Neural cell (in vitro differentiated cells): ENCODE results near the gene TNFSF11. TPM values are rescaled to one million over a fixed set of nuclear protein-coding genes. Genes with fewer than 3 reads are reported as not detected.

Experiments used
- H2AFZ ChIP-seq: fragments of 200-600, 300-800 bp; sonication (generic), shearing (Covaris generic); 2 replicates; pipeline ENCODE4 v1.6.0; 2014; ENCODE audit warnings: low read depth, mild to moderate bottlenecking, antibody characterized with exemption, low read length, moderate library complexity
- H3F3A ChIP-seq: fragments of 200-600 bp; shearing (Covaris generic); 2 replicates; pipeline ENCODE4 v1.6.1; 2016; ENCODE audit warnings: mild to moderate bottlenecking, moderate library complexity, mixed read lengths, antibody characterized with exemption, low read length; ENCODE audit not compliant: insufficient read depth, poor library complexity, severe bottlenecking
- H3K27ac ChIP-seq: fragments of 200-600, 300-800 bp; sonication (generic), shearing (Covaris generic); 2 replicates; pipeline ENCODE4 v1.5.1; 2014; ENCODE audit warnings: mild to moderate bottlenecking, low read length, moderate library complexity
- H3K27me3 ChIP-seq: fragments of 300-800, 200-600 bp; sonication (generic), shearing (Covaris generic); 2 replicates; pipeline ENCODE4 v1.6.0; 2014; ENCODE audit warnings: mild to moderate bottlenecking, low read depth, low read length, moderate library complexity; ENCODE audit not compliant: insufficient read depth
- H3K36me3 ChIP-seq: fragments of 300-800, 200-600 bp; sonication (generic), shearing (Covaris generic); 2 replicates; pipeline ENCODE4 v1.5.1; 2014; ENCODE audit warnings: mild to moderate bottlenecking, antibody characterized with exemption, low read length, moderate library complexity; ENCODE audit not compliant: insufficient read depth
- H3K4me2 ChIP-seq: fragments of 300-800, 200-600 bp; sonication (generic), shearing (Covaris generic); 2 replicates; pipeline ENCODE4 v1.6.0; 2014; ENCODE audit warnings: mild to moderate bottlenecking, low read length
- H3K4me3 ChIP-seq: fragments of 300-800, 200-600 bp; sonication (generic), shearing (Covaris generic); 2 replicates; pipeline ENCODE4 v1.5.1; 2014; ENCODE audit warnings: mild to moderate bottlenecking, low read length, moderate library complexity
- H3K79me2 ChIP-seq: fragments of 200-600 bp; shearing (Covaris generic); replicated peaks from 2 replicates; pipeline ENCODE4 v1.6.0; 2014; ENCODE audit warnings: mild to moderate bottlenecking, low read length, moderate library complexity; ENCODE audit not compliant: insufficient read depth
- H3K9ac ChIP-seq: fragments of 300-800, 200-600 bp; sonication (generic), shearing (Covaris generic); 2 replicates; pipeline ENCODE4 v1.6.1; 2016; ENCODE audit warnings: mild to moderate bottlenecking, low read length, mixed read lengths
- H3K9me2 ChIP-seq: fragments of 200-600 bp; shearing (Covaris generic); 2 replicates; pipeline ENCODE4 v1.6.1; 2016; ENCODE audit warnings: mild to moderate bottlenecking, low read length, mixed read lengths; ENCODE audit not compliant: insufficient read depth
- H3K9me3 ChIP-seq: fragments of 200-600, 300-800 bp; sonication (generic), shearing (Covaris generic); 2 replicates; pipeline ENCODE4 v1.6.1; 2016; ENCODE audit warnings: mild to moderate bottlenecking, mixed run types, low read length, moderate library complexity, mixed read lengths
- H4K20me1 ChIP-seq: fragments of 200-600 bp; shearing (Covaris generic); 2 replicates; pipeline ENCODE4 v1.6.1; 2016; ENCODE audit warnings: mild to moderate bottlenecking, mixed run types; ENCODE audit not compliant: insufficient read depth
- EP300 ChIP-seq: fragments of 450-650 bp; conservative IDR thresholded peaks from 2 replicates; pipeline ENCODE4 v1.6.1; 2014; ENCODE audit warnings: antibody characterized with exemption, mild to moderate bottlenecking, moderate library complexity; ENCODE audit not compliant: poor library complexity, severe bottlenecking
- EZH2 ChIP-seq: fragments of 200-600, 300-800 bp; shearing (Covaris generic), sonication (generic); IDR thresholded peaks from 2 replicates; pipeline ENCODE4 v1.6.1; 2014; ENCODE audit warnings: antibody characterized with exemption, low read length, borderline replicate concordance, mild to moderate bottlenecking; ENCODE audit not compliant: insufficient read depth, poor library complexity, severe bottlenecking
- MXI1 ChIP-seq: fragments of 450-650 bp; conservative IDR thresholded peaks from 2 replicates; pipeline ENCODE4 v1.6.1; 2014; ENCODE audit warnings: antibody characterized with exemption, mild to moderate bottlenecking; ENCODE audit not compliant: poor library complexity, severe bottlenecking
- POLR2AphosphoS5 ChIP-seq: IDR thresholded peaks from 2 replicates; pipeline ENCODE4 v1.6.1; 2012
- RAD21 ChIP-seq: fragments of 450-650 bp; conservative IDR thresholded peaks from 2 replicates; pipeline ENCODE4 v1.6.1; 2014; ENCODE audit warnings: antibody characterized with exemption, mild to moderate bottlenecking, moderate library complexity
- SMC3 ChIP-seq: fragments of 450-650 bp; conservative IDR thresholded peaks from 2 replicates; pipeline ENCODE4 v1.6.1; 2014; ENCODE audit warnings: antibody characterized with exemption, mild to moderate bottlenecking, moderate library complexity; ENCODE audit not compliant: poor library complexity
- TAF1 ChIP-seq: IDR thresholded peaks from 2 replicates; pipeline ENCODE4 v1.6.1; 2012; ENCODE audit warnings: low read depth
- polyA plus RNA-seq: library from polyadenylated mRNA; depleted of rRNA; stranded (reverse); fragments of >200 nt; gene quantifications from 2 replicates; pipeline ENCODE4 v1.2.3, GENCODE V29; 2014
- TF ChIP-seq, protein P1 (sequence below): fragments of 450-650 bp; IDR thresholded peaks from 2 replicates; pipeline ENCODE4 v1.5.1; 2014; ENCODE audit warnings: antibody characterized with exemption, mild to moderate bottlenecking, moderate library complexity; ENCODE audit not compliant: poor library complexity, severe bottlenecking
- TF ChIP-seq, protein P2 (sequence below): IDR thresholded peaks from 2 replicates; pipeline ENCODE4 v1.6.1; 2012; ENCODE audit warnings: borderline replicate concordance

TNFSF11 gene
- polyA plus RNA-seq, 1 donor from 2014 or later, result not detected

DNA sequence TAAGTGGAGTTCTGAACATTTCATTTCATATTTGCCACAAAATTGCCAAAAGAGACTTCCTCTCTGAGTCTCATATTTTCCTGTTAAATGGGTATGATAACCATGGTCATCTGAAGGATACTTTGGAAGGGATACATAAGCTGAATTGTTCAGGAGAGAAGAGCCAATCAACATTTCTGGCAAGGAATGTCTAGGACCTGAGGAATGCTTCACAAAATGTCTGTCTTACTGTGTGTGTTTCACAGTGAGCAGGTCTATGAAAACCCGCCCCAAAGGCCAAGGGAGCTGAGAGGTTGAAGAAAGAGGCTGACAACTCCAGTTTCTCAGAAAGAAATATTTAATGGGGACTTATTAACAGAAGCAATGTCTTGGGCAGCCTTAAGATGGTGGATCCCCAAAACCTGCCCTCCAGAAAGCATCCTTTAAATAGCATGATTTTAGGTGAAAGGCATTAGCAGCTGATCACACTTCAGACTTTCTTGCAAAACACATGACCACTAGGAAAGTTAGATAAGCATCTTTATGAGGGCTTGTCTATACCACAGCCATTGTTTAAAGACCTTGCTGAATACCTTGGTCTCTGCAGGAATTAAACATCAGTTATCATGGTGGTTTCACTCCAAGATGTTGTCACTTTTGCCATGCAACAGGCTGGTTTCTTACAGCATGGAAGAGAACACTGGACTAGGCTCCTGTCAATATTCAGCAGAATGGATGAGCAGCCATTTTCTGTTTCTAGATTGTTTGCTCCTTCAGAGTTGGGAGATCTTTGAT lies 78.9 kb downstream of the TNFSF11 start:
- no peak overlapping the region for H2AFZ ChIP-seq
- no peaks in the 10 kb centered on the region for H3K36me3 ChIP-seq
- H3F3A ChIP-seq, result no peaks in the 10 kb centered on the region
- H3K27me3 ChIP-seq, result no peaks in the 10 kb centered on the region
- no peak overlapping the region for H3K27ac ChIP-seq
- H3K4me3 ChIP-seq, result no peak overlapping the region
- no peaks in the 10 kb centered on the region for H4K20me1 ChIP-seq
- H3K4me2 ChIP-seq, result no peak overlapping the region
- no peak overlapping the region for H3K9ac ChIP-seq
- H3K9me2 ChIP-seq, result no peaks in the 10 kb centered on the region
- H3K9me3 ChIP-seq, result no peaks in the 10 kb centered on the region
- TF ChIP-seq MXI1 (no peak), RAD21 (no peak), EP300 (no peak)
- H3K79me2 ChIP-seq, result no peaks in the 10 kb centered on the region

DNA sequence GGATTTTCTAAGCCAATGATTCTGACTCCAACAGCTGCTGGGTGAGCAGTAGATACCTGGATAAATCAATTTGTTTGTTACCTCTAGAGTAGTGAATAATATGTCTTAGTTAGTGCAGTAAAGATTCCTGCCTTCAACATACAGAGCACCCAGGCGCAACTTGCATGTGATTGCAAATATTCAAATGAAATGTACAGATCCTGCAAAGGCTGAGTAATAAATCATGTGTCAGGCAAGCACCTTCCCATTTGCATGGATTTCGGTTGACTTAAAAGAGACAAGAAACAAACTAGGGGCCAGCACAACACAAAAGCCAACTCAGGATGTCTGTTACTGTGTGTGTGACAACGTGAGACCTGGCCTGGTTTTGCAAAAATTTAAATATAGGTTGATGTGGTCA lies 79.7 kb downstream of the TNFSF11 start:
- no peaks in the 10 kb centered on the region for H3F3A ChIP-seq
- no peak overlapping the region for H3K27ac ChIP-seq
- no peaks in the 10 kb centered on the region for H3K9me2 ChIP-seq
- no peak overlapping the region for H3K9ac ChIP-seq
- TF ChIP-seq, protein P1, sequence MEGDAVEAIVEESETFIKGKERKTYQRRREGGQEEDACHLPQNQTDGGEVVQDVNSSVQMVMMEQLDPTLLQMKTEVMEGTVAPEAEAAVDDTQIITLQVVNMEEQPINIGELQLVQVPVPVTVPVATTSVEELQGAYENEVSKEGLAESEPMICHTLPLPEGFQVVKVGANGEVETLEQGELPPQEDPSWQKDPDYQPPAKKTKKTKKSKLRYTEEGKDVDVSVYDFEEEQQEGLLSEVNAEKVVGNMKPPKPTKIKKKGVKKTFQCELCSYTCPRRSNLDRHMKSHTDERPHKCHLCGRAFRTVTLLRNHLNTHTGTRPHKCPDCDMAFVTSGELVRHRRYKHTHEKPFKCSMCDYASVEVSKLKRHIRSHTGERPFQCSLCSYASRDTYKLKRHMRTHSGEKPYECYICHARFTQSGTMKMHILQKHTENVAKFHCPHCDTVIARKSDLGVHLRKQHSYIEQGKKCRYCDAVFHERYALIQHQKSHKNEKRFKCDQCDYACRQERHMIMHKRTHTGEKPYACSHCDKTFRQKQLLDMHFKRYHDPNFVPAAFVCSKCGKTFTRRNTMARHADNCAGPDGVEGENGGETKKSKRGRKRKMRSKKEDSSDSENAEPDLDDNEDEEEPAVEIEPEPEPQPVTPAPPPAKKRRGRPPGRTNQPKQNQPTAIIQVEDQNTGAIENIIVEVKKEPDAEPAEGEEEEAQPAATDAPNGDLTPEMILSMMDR, result no peak
- TF ChIP-seq EZH2 (no peak), SMC3 (no peak), EP300 (no peak), MXI1 (no peak), RAD21 (no peak), POLR2AphosphoS5 (no peak), TAF1 (no peak)
- TF ChIP-seq, protein P2, sequence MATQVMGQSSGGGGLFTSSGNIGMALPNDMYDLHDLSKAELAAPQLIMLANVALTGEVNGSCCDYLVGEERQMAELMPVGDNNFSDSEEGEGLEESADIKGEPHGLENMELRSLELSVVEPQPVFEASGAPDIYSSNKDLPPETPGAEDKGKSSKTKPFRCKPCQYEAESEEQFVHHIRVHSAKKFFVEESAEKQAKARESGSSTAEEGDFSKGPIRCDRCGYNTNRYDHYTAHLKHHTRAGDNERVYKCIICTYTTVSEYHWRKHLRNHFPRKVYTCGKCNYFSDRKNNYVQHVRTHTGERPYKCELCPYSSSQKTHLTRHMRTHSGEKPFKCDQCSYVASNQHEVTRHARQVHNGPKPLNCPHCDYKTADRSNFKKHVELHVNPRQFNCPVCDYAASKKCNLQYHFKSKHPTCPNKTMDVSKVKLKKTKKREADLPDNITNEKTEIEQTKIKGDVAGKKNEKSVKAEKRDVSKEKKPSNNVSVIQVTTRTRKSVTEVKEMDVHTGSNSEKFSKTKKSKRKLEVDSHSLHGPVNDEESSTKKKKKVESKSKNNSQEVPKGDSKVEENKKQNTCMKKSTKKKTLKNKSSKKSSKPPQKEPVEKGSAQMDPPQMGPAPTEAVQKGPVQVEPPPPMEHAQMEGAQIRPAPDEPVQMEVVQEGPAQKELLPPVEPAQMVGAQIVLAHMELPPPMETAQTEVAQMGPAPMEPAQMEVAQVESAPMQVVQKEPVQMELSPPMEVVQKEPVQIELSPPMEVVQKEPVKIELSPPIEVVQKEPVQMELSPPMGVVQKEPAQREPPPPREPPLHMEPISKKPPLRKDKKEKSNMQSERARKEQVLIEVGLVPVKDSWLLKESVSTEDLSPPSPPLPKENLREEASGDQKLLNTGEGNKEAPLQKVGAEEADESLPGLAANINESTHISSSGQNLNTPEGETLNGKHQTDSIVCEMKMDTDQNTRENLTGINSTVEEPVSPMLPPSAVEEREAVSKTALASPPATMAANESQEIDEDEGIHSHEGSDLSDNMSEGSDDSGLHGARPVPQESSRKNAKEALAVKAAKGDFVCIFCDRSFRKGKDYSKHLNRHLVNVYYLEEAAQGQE, result no peak
- H3K36me3 ChIP-seq, result no peaks in the 10 kb centered on the region
- H4K20me1 ChIP-seq, result no peaks in the 10 kb centered on the region
- H3K9me3 ChIP-seq, result no peaks in the 10 kb centered on the region
- H3K4me2 ChIP-seq, result no peak overlapping the region
- H2AFZ ChIP-seq, result no peak overlapping the region
- H3K27me3 ChIP-seq, result no peaks in the 10 kb centered on the region
- no peaks in the 10 kb centered on the region for H3K79me2 ChIP-seq
- H3K4me3 ChIP-seq, result no peak overlapping the region
